HG02938 (cell line): ENCODE measurements around the gene UNC13D.
"Not testable (repeated sequence)": the region's sequence is repeated elsewhere in the genome, so short reads cannot be mapped to it uniquely, and the experiment has no call there.

Source experiments
- ATAC-seq: cut with Tn5 transposase; IDR thresholded peaks from one replicate; pipeline ENCODE4 v1.9.1; 2021; ENCODE audit warnings: mild to moderate bottlenecking, moderate library complexity; ENCODE audit not compliant: unreplicated experiment

The UNC13D gene

GRCh38 chr17:75807861-75808260, 36.3 kb downstream of the UNC13D start:
- ATAC-seq: no peak

GRCh38 chr17:75806822-75807500, 37.2 kb downstream of the UNC13D start:
- no peak for ATAC-seq

- ATAC-seq: no peak
Observed at GRCh38 chr17:75803883-75804282, 40.3 kb downstream of the UNC13D start.

GRCh38 chr17:75799402-75799801, 44.8 kb downstream of the UNC13D start:
- ATAC-seq: no peak

- no peak for ATAC-seq
Observed at GRCh38 chr17:75795820-75796607, 48.2 kb downstream of the UNC13D start.

- no peak for ATAC-seq
Observed at GRCh38 chr17:75793460-75793859, 50.7 kb downstream of the UNC13D start.

GRCh38 chr17:75791254-75791653, 53.0 kb downstream of the UNC13D start:
- ATAC-seq: no peak

GRCh38 chr17:75785016-75785890, 59.0 kb downstream of the UNC13D start:
- ATAC-seq: peak; percentile 63

GRCh38 chr17:75784473-75785015, 59.7 kb downstream of the UNC13D start, which contains the start of gene UNK:
UNK (plus strand) TSS chr17:75784806; CDS start chr17:75784881, 75 bp downstream.
- peak; percentile 42 for ATAC-seq

GRCh38 chr17:75783803-75784472, 60.3 kb downstream of the UNC13D start:
- no peak for ATAC-seq

- no peak for ATAC-seq
Observed at GRCh38 chr17:75783069-75783783, 61.0 kb downstream of the UNC13D start.

GRCh38 chr17:75779987-75780889, 64.0 kb downstream of the UNC13D start:
- no peak for ATAC-seq

GRCh38 chr17:75779250-75779986, 64.8 kb downstream of the UNC13D start:
- ATAC-seq: peak; percentile 72

- ATAC-seq: no peak
Observed at GRCh38 chr17:75778861-75779249, 65.3 kb downstream of the UNC13D start.

GRCh38 chr17:75778066-75778860, 65.9 kb downstream of the UNC13D start:
- ATAC-seq: not testable (repeated sequence)

GRCh38 chr17:75777296-75777922, 66.8 kb downstream of the UNC13D start:
- no peak for ATAC-seq
